IMR-90 (cell line): ENCODE measurements around the gene ATP5F1D. TPM values are rescaled to one million over a fixed set of nuclear protein-coding genes. Genes with fewer than 3 reads are reported as not detected.

Experiments used
- ATAC-seq: fragments of 200-7000 bp; cut with Tn5 transposase; 2 replicates; pipeline ENCODE4 v1.9.1; 2020; ENCODE audit warnings: low read depth, mild to moderate bottlenecking, moderate library complexity
- BruUV-seq: library from RNA; stranded (reverse); fragments of 400-500 nt; replicated peaks from 2 replicates; lab custom pipeline; 2021; lab: Mats Ljungman, UMichigan
- CTCF ChIA-PET: fragments of 300-600 bp; formaldehyde crosslinking; extraction: SDS; loops from one replicate; lab custom pipeline; 2021; ENCODE audit warnings: antibody characterized with exemption; lab: Yijun Ruan, JAX
- POLR2A ChIA-PET: fragments of 300-600 bp; sonication (Branson Sonifier 250); formaldehyde crosslinking; loops from one replicate; lab custom pipeline; 2022; ENCODE audit warnings: antibody characterized with exemption; ENCODE audit not compliant: unreplicated experiment; lab: Charles Lee
- DNase-seq: peaks from one replicate; pipeline ENCODE4 v3.0.0; 2013
- H2AFZ ChIP-seq: replicated peaks from 2 replicates; pipeline ENCODE3; 2013; ENCODE audit warnings: low read length, mild to moderate bottlenecking; ENCODE audit not compliant: poor library complexity
- H2AK5ac ChIP-seq: 2 replicates; pipeline ENCODE4 v1.6.1; 2013; ENCODE audit warnings: low read depth, low read length, inconsistent platforms
- H2AK9ac ChIP-seq: replicated peaks from 2 replicates; pipeline ENCODE3; 2013; ENCODE audit warnings: mild to moderate bottlenecking, low read depth, low read length, moderate library complexity; ENCODE audit not compliant: poor library complexity
- H2BK120ac ChIP-seq: 2 replicates; pipeline ENCODE4 v1.6.1; 2013; ENCODE audit warnings: low read depth, low read length, inconsistent platforms
- H2BK15ac ChIP-seq: 3 replicates; pipeline ENCODE4 v1.6.1; 2013; ENCODE audit warnings: low read depth, low read length, inconsistent platforms
- H2BK20ac ChIP-seq: 2 replicates; pipeline ENCODE4 v1.6.1; 2013; ENCODE audit warnings: low read depth, mild to moderate bottlenecking, inconsistent platforms, low read length, moderate library complexity
- H2BK5ac ChIP-seq: 2 replicates; pipeline ENCODE4 v1.6.1; 2013; ENCODE audit warnings: mild to moderate bottlenecking, low read depth, low read length, inconsistent platforms; ENCODE audit not compliant: poor library complexity, severe bottlenecking
- H3K14ac ChIP-seq: replicated peaks from 2 replicates; pipeline ENCODE4 v1.6.1; 2013; ENCODE audit warnings: low read depth, low read length, inconsistent platforms
- H3K18ac ChIP-seq: 2 replicates; pipeline ENCODE4 v1.6.1; 2013; ENCODE audit warnings: low read depth, low read length, control low read depth
- H3K23ac ChIP-seq: 2 replicates; pipeline ENCODE4 v1.6.1; 2013; ENCODE audit warnings: low read depth, low read length, inconsistent platforms
- H3K27ac ChIP-seq: 2 replicates; pipeline ENCODE4 v1.5.1; 2013; ENCODE audit warnings: mild to moderate bottlenecking, control low read depth, low read length; ENCODE audit not compliant: insufficient read depth
- H3K27me3 ChIP-seq: 2 replicates; pipeline ENCODE4 v1.6.1; 2013; ENCODE audit warnings: low read length; ENCODE audit not compliant: control insufficient read depth, insufficient read depth
- H3K36me3 ChIP-seq: 2 replicates; pipeline ENCODE4 v1.6.1; 2013; ENCODE audit warnings: low read length, mixed read lengths; ENCODE audit not compliant: control insufficient read depth, insufficient read depth
- H3K4ac ChIP-seq: 2 replicates; pipeline ENCODE4 v1.6.1; 2013; ENCODE audit warnings: low read depth, low read length, inconsistent platforms
- H3K4me1 ChIP-seq: 2 replicates; pipeline ENCODE4 v1.6.1; 2013; ENCODE audit warnings: low read length, mixed read lengths; ENCODE audit not compliant: control insufficient read depth, insufficient read depth
- H3K4me2 ChIP-seq: 2 replicates; pipeline ENCODE4 v1.6.1; 2013; ENCODE audit warnings: low read depth, mild to moderate bottlenecking, control low read depth, low read length, moderate library complexity
- H3K4me3 ChIP-seq: 2 replicates; pipeline ENCODE4 v1.5.1; 2013; ENCODE audit warnings: low read depth, mild to moderate bottlenecking, control low read depth, low read length, moderate library complexity; ENCODE audit not compliant: insufficient read depth
- H3K56ac ChIP-seq: 2 replicates; pipeline ENCODE4 v1.6.1; 2013; ENCODE audit warnings: low read length, inconsistent platforms; ENCODE audit not compliant: insufficient read depth; ENCODE audit errors: extremely low read depth
- H3K79me1 ChIP-seq, 2 experiments: 2 replicates each; pipeline ENCODE4 v1.6.1; 2013; ENCODE audit warnings: low read length in 2 of 2, inconsistent platforms in 1 of 2, low read depth in 1 of 2
- H3K9ac ChIP-seq: 2 replicates; pipeline ENCODE4 v1.6.1; 2013; ENCODE audit warnings: low read depth, low read length, control low read depth
- H3K9me1 ChIP-seq: 2 replicates; pipeline ENCODE4 v1.6.1; 2013; ENCODE audit warnings: low read length, inconsistent platforms; ENCODE audit not compliant: insufficient read depth
- H3K9me3 ChIP-seq: 2 replicates; pipeline ENCODE4 v1.6.1; 2013; ENCODE audit warnings: low read length; ENCODE audit not compliant: control insufficient read depth, insufficient read depth
- H4K20me1 ChIP-seq: 2 replicates; pipeline ENCODE4 v1.6.1; 2013; ENCODE audit warnings: low read length, inconsistent platforms; ENCODE audit not compliant: insufficient read depth
- H4K5ac ChIP-seq: 2 replicates; pipeline ENCODE4 v1.6.1; 2013; ENCODE audit warnings: mild to moderate bottlenecking, low read depth, low read length, control low read depth
- H4K8ac ChIP-seq, 2 experiments: 2 replicates each; pipeline ENCODE4 v1.6.1; 2013; ENCODE audit warnings: low read depth in 2 of 2, low read length in 2 of 2, control low read depth in 1 of 2, inconsistent platforms in 1 of 2
- H4K91ac ChIP-seq: 2 replicates; pipeline ENCODE4 v1.6.1; 2013; ENCODE audit warnings: low read depth, low read length, inconsistent platforms; ENCODE audit not compliant: insufficient read depth
- CTCF ChIP-seq: conservative IDR thresholded peaks from 2 replicates; pipeline ENCODE4 v1.5.1; 2012; ENCODE audit warnings: mild to moderate bottlenecking, low read depth, low read length, improper control_type of control experiment
- ELK1 ChIP-seq: fragments of 150-350 bp; IDR thresholded peaks from 2 replicates; pipeline ENCODE4 v1.6.1; 2016; ENCODE audit warnings: low read depth, mild to moderate bottlenecking, low read length, moderate library complexity, borderline replicate concordance
- USF2 ChIP-seq: fragments of 150-350 bp; IDR thresholded peaks from 2 replicates; pipeline ENCODE4 v1.6.1; 2017; ENCODE audit warnings: mild to moderate bottlenecking, antibody characterized with exemption, low read length, low read depth
- WGBS, 2 experiments: methylation state at CpG; one replicate each; pipeline versions ENCODE4 v1.1.5 to v1.1.7; 2013; ENCODE audit warnings: missing lambda C conversion rate in 2 of 2; ENCODE audit not compliant: insufficient read length in 1 of 2; ENCODE audit errors: extremely low coverage in 2 of 2; 5-methylcytosine and 5-hydroxymethylcytosine counted together
- dilution Hi-C: fragments of 300-500 bp; cut with HindIII; formaldehyde crosslinking; loops from one replicate; pipeline ENCODE4 v1.14.3; 2018; ENCODE audit warnings: low sequenced_read_pairs; ENCODE audit not compliant: unreplicated experiment
- in situ Hi-C: fragments of 300-500 bp; cut with MboI; formaldehyde crosslinking; loops from 3 replicates; pipeline ENCODE4 v1.14.3; 2019; ENCODE audit warnings: low sequenced_read_pairs, inconsistent platforms, mixed read lengths
- intact Hi-C: fragments of 100-400 bp; cut with micrococcal nuclease; formaldehyde crosslinking; loops from 2 replicates; pipeline ENCODE4 v1.10.0; 2022
- polyA plus RNA-seq, 3 experiments: library from polyadenylated mRNA; depleted of rRNA; stranded (reverse); fragments of >200 nt; gene quantifications; 2 replicates each; pipeline ENCODE4 v1.2.3, GENCODE V29; 2012; ENCODE audit warnings: low replicate concordance in 1 of 3
- total RNA-seq: library from RNA; depleted of rRNA; stranded (reverse); fragments of >200 nt; gene quantifications from 2 replicates; pipeline ENCODE4 v1.2.3, GENCODE V29; 2012

The ATP5F1D gene
- total and polyA plus RNA-seq, 2 of the 4 experiments (the other 2 are of a cell fraction) = 7.3 to 140 TPM

GRCh38 chr19:1284979-1285736, 43.6 kb downstream of the ATP5F1D start (continued):
- TF ChIP-seq ELK1 = no peak

- H2AK9ac ChIP-seq = peak within 1 kb of the TSS; percentile 55
- peaks cover 43% of the 10 kb centered on the region for H3K27me3 ChIP-seq
- H3K9ac ChIP-seq = no peak within 1 kb of the TSS
- in situ Hi-C loops = no loop called here
- no peak within 1 kb of the TSS for H4K8ac ChIP-seq
- H3K4me3 ChIP-seq = peak within 1 kb of the TSS; percentile 20
- WGBS, 2 experiments = 2% methylated on average over 36 of the region's 113 CpGs; no CpG with 5 or more reads in 1 of the 2 experiments
- H3K23ac ChIP-seq = no peak within 1 kb of the TSS
- H3K4ac ChIP-seq = no peak within 1 kb of the TSS
- ChIA-PET POLR2A (no interaction called here), CTCF (no interaction called here)
- ATAC-seq = peak; percentile 64
- no peaks in the 10 kb centered on the region for H3K4me1 ChIP-seq
- intact Hi-C loops = loop anchor here (2.0 kb wide), 1 partner anchor 93 kb away; no protein-coding TSS in a partner anchor
- H3K18ac ChIP-seq = no peak within 1 kb of the TSS
- H3K56ac ChIP-seq = no peak within 1 kb of the TSS
- BruUV-seq = no TSS peak
- 0 out of 2 replicates have a peak, but pooled peaks cover 5% of the 10 kb centered on the region for H4K20me1 ChIP-seq
- dilution Hi-C loops = no loop called here
- no peaks in the 10 kb centered on the region for H3K36me3 ChIP-seq
- no peak within 1 kb of the TSS for H3K4me2 ChIP-seq
- no peak within 1 kb of the TSS for H2BK5ac ChIP-seq
- no peaks in the 10 kb centered on the region for H3K9me3 ChIP-seq
- 0 out of 2 replicates have a peak, but pooled peaks have one; percentile 6 for TF ChIP-seq CTCF
- no peak for TF ChIP-seq USF2
- H2BK120ac ChIP-seq = no peak within 1 kb of the TSS
- H3K14ac ChIP-seq = no peak within 1 kb of the TSS
- no peak within 1 kb of the TSS for H2BK20ac ChIP-seq
- no peak within 1 kb of the TSS for H4K5ac ChIP-seq
- H2AFZ ChIP-seq = peak within 1 kb of the TSS; percentile 14
- H2BK15ac ChIP-seq = no peak within 1 kb of the TSS
- H2AK5ac ChIP-seq = no peak within 1 kb of the TSS
- no peaks in the 10 kb centered on the region for H3K79me1 ChIP-seq
- no peak within 1 kb of the TSS for H3K27ac ChIP-seq
- H4K91ac ChIP-seq = no peak within 1 kb of the TSS
- H3K9me1 ChIP-seq = no peaks in the 10 kb centered on the region
- DNase-seq = no peak
These were observed 44.3 kb downstream of the ATP5F1D start, which contains the start of gene EFNA2 for GRCh38 chr19:1285737-1286360. Gene EFNA2 (plus strand): TSS chr19:1285873. CDS start chr19:1286169, 296 bp downstream.
